GM19351 (cell line): ENCODE results near the gene BORCS5.
"Not testable (repeated sequence)": the region's sequence is repeated elsewhere in the genome, so short reads cannot be mapped to it uniquely, and the experiment has no call there.

Source experiments
- ATAC-seq: cut with Tn5 transposase; IDR thresholded peaks from one replicate; pipeline ENCODE4 v1.9.1; 2021; ENCODE audit warnings: mild to moderate bottlenecking, moderate library complexity; ENCODE audit not compliant: unreplicated experiment

Gene BORCS5

DNA sequence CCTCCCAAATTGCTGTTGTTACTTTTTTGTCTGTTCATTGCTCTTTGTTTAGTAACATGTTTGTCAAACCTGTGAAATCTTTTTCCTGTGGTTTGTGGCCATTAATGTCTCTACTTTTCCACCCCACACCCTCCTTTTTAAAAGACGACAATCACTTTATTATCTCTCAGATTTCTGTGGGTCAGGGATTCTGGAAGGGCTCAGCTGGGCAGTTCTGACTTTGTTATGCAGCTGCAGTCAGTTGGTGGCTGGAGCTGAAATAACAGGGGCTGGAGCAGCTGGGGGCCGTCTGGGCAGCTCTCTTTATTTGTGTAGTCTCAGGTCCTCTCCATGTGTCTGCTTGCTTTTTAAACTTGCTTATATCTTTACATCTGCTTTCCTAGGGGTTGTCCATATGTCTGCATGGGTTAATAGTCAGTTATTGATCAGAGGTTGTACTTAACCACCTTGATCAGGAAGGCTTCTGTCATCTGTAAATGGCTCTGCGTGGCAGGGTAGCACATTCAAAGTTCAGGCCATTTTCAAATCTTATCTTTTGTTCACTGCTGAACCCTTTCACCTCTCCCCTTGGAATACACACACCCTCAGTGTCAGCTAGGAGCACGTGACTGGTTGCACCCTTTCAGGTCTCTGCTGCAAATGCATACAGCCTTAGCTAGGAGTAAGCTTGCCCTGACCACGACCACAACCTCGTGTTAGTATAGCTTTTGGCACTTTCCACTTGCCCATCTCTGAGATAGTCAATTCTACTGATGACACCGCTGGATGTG lies 27.9 kb downstream of the BORCS5 start:
- no peak for ATAC-seq

DNA sequence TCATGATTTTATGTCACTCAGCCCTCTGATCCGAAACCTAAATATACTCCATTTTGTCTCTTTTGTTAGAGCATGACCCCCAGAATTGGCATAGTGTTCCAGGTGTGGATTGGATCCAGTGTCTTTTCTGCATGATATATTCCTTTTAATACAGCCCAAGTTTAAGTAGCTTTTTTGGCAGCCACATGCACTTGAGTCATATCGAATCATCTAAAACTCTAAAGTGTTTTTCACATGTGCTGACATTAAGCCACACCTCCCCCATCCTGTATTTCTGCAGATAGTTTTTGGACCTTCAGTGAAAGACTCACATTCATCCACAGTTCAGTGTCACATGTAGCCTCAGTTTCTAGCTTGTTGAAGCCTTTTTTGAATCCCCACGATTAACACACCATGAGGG lies 30.6 kb downstream of the BORCS5 start:
- ATAC-seq, result no peak

DNA sequence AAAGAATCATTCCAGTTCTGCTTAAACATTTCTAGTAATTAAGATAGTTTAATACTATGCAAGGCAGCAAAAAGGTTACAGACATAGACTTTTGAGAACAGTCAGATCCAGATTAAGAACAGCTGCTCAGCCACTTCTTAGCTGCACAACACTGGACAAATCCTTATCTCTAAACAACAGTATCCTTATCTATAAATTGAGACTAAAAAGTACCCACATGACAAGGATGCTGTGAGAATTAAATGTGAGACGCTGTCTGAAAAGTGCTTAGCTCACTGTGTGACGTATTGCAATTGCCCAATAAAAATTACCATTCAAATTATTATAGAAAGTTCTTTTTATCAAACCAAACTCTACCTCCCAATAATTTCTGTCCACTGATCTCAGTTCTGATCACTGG lies 35.5 kb downstream of the BORCS5 start:
- ATAC-seq, result no peak

DNA sequence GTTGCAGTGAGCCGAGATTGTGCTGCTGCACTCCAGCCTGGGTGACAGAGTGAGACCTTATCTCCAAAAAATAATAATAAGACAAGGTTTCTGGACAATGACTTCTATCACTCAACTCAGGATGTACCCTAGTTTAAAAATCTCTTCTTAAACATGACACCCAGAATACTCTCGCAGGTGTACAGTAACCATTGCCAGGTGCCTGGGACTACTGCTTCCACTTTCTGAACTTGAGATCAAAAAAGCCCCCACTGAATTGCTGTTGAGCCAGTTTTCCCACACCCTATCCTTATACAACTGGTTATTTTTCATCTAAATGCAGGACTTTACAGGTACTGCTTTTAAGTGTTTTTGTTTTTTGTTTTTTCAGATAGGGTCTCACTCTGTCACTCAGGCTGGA lies 36.3 kb downstream of the BORCS5 start:
- no peak for ATAC-seq

DNA sequence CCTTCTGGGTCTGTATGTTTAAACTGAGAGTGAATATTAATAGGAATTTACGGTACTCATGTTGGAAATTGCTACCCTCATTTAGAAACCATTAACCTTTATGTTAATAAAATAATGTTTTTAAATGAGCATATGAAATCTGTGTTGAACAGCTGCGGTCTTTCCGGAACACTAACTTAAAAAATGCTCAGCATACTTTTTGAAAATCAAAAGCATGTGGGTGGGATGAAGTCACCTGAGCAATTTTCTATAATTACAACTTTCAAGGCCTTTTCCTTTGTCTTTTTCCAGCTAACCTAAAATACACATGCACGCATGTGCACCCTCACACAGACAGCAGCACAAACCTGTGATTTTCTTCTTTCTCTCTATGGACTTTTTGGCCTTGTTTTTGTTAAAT lies 39.8 kb downstream of the BORCS5 start:
- no peak for ATAC-seq

DNA sequence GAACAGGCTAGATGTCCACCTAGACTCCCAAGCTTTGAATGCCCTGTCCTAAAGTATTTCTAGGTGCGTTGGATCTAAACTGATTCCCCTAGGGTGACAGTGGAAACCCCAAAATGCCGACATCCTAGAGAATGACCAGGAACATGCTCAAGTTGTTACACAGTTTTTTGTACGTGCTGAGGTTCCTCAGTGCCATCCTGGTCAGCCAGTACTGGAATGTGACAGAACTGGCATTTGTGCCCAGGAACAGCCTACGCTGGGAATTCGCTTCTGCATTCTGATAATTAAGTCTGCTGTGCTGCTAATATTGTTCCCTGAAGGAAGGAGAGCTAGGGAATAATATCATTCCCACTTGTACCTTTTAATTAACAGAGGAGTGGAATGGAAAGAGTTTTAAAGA lies 40.3 kb downstream of the BORCS5 start:
- ATAC-seq, result no peak

GRCh38 chr12:12398026-12398859 lies 41.4 kb downstream of the BORCS5 start:
- no peak for ATAC-seq

DNA sequence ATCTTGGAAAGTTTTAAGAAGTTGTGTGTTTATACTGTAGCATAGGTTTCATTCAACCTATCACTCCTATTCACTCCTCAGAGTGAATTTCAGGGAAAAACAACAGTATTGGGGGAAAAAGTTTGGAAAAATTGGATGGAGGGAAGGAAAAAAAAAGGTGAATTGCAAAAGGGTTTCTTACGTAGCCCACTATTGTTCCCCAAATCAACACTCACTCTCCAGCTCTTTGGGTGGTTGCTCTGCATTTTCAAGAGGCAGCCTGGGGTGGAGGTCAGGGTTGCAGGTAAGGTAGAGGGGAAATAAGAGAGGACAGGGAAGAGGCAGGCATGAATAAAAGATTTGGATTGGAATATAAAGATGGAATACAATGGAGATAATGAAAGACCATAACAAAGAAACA lies 42.3 kb downstream of the BORCS5 start:
- ATAC-seq, result no peak

GRCh38 chr12:12399776-12400305 lies 43.0 kb downstream of the BORCS5 start:
- ATAC-seq, result no peak

- ATAC-seq, result no peak
Observed at GRCh38 chr12:12400793-12401192, 43.9 kb downstream of the BORCS5 start.

DNA sequence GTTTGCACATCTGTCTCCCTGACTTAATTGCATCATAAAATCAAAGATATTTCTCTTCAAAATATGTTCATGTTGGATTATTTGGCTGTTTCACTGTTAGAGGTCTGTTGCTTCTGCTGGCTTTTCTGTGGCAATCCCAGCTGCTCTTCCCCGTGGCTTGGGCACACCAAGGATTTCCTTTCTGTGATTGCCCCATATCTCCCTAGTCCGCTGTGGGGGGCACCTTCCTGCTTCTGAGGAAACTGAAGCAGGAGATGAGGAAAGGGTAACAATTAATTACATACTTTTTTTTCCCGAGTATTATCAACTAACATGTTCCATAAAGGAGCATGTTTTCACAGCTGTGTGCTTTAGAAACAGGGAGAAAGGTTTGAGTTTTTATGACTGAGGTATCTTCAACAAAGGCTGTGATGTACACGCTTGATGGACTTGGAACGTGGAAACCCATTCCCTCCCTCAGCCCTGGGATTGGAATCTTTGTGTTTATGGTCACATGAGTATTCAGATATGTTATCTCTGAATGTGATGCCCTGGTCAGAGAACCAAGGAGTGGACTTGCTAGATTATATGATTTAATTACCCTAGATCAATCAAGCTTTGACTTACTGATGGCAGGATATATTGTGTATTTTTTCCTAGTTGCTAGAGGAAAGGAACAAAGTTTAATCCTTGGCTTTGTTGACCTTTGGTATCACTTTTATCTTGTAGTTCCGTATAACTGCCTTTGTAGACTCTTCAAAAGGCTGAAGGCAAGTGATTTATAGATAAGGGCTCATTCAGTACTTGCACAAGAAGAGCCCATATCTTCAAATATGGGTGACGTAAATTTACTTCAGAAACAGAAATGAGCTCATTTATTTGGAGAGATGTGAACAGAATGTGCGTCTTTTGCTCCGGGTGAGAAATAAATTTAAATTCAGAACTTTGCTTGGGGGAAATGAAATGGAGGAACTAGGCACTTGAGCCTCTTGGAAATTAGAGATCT lies 46.7 kb downstream of the BORCS5 start:
- no peak for ATAC-seq

DNA sequence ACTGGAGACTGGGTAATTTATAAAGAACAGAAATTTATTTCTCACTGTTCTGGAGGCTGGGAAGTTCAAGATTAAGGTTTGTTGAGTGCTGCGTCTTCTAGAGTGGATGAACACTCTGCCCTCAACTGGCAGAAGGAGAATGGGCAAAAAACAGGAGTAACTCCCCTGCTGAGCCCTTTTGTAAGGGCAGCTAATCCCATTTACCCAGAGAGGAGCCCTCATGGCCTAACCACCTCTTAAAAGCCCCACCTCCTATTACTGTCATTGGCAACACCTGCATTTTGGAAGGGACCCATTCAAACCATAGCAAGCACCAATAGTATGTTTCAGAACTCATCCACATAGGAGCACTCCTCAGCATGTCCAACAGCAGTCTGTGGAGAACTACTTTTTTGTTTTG lies 47.4 kb downstream of the BORCS5 start:
- ATAC-seq, result no peak

DNA sequence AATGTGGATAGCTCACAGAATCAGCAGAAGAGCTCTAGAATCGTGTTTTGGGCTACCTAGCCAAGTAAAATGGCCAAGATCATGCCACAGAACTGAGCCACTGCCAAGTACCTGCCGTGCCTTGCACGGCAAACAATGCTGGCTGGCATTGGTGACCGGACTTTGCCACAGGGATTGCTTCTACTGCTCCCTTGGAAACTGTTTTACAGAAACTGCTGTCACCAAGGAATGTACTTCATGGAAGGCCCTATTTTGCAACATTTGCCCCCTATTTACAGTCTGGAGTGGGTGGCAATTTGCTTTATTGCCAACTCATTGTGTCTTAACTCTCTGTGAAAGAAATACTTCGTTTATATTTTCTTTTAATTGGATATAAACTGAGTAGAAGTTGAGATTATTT lies 49.0 kb downstream of the BORCS5 start:
- ATAC-seq, result no peak

GRCh38 chr12:12406762-12407161 lies 49.9 kb downstream of the BORCS5 start:
- no peak for ATAC-seq

GRCh38 chr12:12408265-12408690 lies 51.4 kb downstream of the BORCS5 start:
- no peak for ATAC-seq

DNA sequence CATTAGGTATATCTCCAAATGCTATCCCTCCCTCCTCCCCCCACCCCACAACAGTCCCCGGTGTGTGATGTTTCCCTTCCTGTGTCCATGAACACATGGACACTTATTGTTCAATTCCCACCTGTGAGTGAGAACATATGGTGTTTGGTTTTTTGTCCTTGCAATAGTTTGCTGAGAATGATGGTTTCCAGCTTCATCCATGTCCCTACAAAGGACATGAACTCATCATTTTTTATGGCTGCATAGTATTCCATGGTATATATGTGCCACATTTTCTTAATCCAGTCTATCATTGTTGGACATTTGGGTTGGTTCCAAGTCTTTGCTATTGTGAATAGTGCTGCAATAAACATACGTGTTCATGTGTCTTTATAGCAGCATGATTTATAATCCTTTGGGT lies 52.5 kb downstream of the BORCS5 start:
- ATAC-seq, result not testable (repeated sequence)

DNA sequence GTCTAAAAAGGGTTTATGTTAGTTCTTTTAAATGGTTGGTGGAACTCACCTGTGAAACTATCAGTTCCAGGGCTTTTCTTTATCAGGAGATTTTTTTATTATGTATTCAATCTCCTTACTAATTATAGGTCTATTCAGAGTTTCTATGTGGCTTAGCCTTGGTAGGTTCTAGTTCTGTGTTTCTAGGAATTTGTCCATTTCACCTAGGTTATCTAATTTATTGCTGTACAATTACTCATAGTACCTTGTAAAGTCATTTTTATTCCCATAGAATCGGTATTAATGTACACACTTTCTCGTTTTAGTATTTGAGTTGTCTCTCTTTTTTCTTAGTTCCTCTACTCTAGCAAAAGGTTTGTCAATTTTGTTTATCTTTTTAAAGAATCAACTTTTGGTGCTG lies 59.0 kb downstream of the BORCS5 start:
- ATAC-seq, result no peak

DNA sequence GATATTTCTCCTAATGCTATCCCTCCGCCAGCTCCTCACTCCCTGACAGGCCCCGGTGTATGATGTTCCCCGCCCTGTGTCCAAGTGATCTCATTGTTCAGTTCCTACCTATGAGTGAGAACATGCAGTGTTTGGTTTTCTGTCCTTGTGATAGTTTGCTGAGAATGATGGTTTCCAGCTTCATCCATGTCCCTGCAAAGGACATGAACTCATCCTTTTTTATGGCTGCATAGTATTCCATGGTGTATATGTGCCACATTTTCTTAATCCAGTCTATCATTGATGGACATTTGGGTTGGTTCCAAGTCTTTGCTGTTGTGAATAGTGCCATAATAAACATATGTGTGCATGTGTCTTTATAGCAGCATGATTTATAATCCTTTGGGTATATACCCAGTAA lies 62.3 kb downstream of the BORCS5 start:
- ATAC-seq, result not testable (repeated sequence)

GRCh38 chr12:12423367-12423766 lies 66.5 kb downstream of the BORCS5 start:
- ATAC-seq, result no peak

GRCh38 chr12:12425001-12425400 lies 68.1 kb downstream of the BORCS5 start:
- no peak for ATAC-seq

- no peak for ATAC-seq
Observed at GRCh38 chr12:12425616-12426015, 68.7 kb downstream of the BORCS5 start.
